Suprapubic skin (tissue), 4 donors: ENCODE measurements around the gene FBXO21. TPM values are rescaled to one million over a fixed set of nuclear protein-coding genes. Genes with fewer than 3 reads are reported as not detected.
"Not testable (repeated sequence)": the region's sequence is repeated elsewhere in the genome, so short reads cannot be mapped to it uniquely, and the experiment has no call there.

Experiments used
- DNase-seq, 2 donors: peaks; one replicate each; pipeline ENCODE4 v3.0.0-alpha.2; 2019; ENCODE audit warnings: low spot score in 2 of 2
- H3K27ac ChIP-seq: fragments of 200-600 bp; sonication (generic); one replicate; pipeline ENCODE4 v1.5.1; 2019
- H3K27me3 ChIP-seq: fragments of 200-600 bp; sonication (generic); one replicate; pipeline ENCODE4 v1.5.1; 2019
- H3K36me3 ChIP-seq: fragments of 200-600 bp; sonication (generic); one replicate; pipeline ENCODE4 v1.5.1; 2019
- H3K4me1 ChIP-seq: fragments of 200-600 bp; sonication (generic); one replicate; pipeline ENCODE4 v1.5.1; 2019
- H3K4me3 ChIP-seq: fragments of 200-600 bp; sonication (generic); one replicate; pipeline ENCODE4 v1.5.1; 2019; ENCODE audit warnings: mild to moderate bottlenecking
- H3K9me3 ChIP-seq: fragments of 200-600 bp; sonication (generic); one replicate; pipeline ENCODE4 v1.5.1; 2019
- CTCF ChIP-seq, 2 donors: fragments of 200-600 bp in 1 of 2; fragments of 450-650 bp in 1 of 2; sonication (generic) in 1 of 2; IDR thresholded peaks; one replicate each; pipeline ENCODE4 v1.5.1; 2016 to 2019; ENCODE audit warnings: antibody characterized with exemption in 2 of 2, mild to moderate bottlenecking in 1 of 2, moderate library complexity in 1 of 2
- EP300 ChIP-seq: sonication (generic); formaldehyde crosslinking; IDR thresholded peaks from one replicate; pipeline ENCODE4 v1.6.1; 2017; ENCODE audit warnings: antibody characterized with exemption
- POLR2A ChIP-seq, 2 donors: fragments of 450-650 bp; IDR thresholded peaks; one replicate each; pipeline ENCODE4 v1.6.1; 2017; ENCODE audit warnings: antibody characterized with exemption in 2 of 2, mild to moderate bottlenecking in 2 of 2, moderate library complexity in 2 of 2
- POLR2AphosphoS5 ChIP-seq, 3 donors: sonication (generic); formaldehyde crosslinking; IDR thresholded peaks; one replicate each; pipeline ENCODE4 v1.6.1; 2017; ENCODE audit warnings: antibody characterized with exemption in 3 of 3
- WGBS: methylation state at CpG from one replicate; pipeline ENCODE4 v1.1.5; 2018; 5-methylcytosine and 5-hydroxymethylcytosine counted together
- total RNA-seq, 4 donors: library from RNA; depleted of rRNA; stranded (reverse); fragments of >200 nt; gene quantifications; one replicate each; pipeline ENCODE4 v1.1.0, GENCODE V29; 2016

Gene FBXO21
- total RNA-seq, 4 donors from 2014 or later: 76.1 to 109 (median 80.1) TPM

DNA sequence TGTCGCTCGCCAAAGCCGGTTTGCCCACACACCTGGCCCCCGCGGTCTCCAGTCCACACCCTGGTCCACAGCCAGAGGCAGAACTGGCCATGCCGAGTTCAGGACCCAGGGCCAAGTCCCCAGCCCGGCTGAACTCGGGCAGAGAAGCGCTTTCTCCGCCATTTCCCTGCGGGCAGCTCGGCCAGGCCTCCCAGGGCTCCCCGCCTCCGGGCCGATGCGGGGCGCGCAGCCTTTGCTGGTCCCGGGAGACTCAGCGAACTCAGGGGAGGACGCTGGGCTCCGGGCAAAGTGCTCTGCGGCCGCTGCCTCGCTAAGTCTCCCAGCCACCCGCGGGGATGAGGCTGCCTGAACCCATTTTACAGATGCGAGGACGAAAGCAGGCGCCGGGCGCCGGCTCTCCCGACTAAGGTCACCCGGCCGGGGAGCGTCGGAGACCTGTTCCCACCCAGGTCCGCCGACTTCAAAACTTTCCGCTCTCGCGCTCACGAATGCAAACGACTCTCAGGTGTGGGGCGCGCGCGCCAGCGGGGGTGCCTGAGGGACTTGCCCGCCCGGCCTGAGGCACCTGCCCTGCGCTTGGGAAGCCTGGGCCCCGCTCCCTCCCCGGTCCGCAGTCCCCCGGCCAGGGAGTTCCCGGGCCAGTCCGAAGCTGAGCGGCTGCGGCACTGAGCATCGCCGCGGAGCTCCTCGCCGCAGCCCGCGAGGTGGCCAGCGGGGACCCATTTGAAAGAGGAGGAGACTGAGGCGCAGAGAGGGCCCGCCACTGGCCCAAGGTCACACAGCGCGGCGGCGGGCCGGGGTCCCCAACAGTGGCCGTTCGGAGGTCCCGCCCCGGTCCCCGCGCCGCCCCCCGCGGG is 91.7 kb downstream of the FBXO21 start:
- Histone ChIP-seq H3K4me3 (peak overlapping the region; percentile 66), H3K4me1 (peaks cover 18% of the 10 kb centered on the region), H3K27me3 (peaks cover 89% of the 10 kb centered on the region), H3K9me3 (no peaks in the 10 kb centered on the region), H3K36me3 (no peaks in the 10 kb centered on the region), H3K27ac (peak overlapping the region; percentile 24)
- WGBS: 2% methylated on average over 10 of the region's 85 CpGs
- peak in 1 of 2 donors; percentile 52 for DNase-seq
- TF ChIP-seq POLR2A (IDR thresholded peaks at IDR 0.05) (no peak), POLR2AphosphoS5 (IDR thresholded peaks at IDR 0.05) (no peak), EP300 (no peak), CTCF (IDR thresholded peaks at IDR 0.05) (no peak)

- peaks cover 95% of the 10 kb centered on the region for H3K27me3 ChIP-seq
- H3K4me3 ChIP-seq: peak overlapping the region; percentile 66
- TF ChIP-seq CTCF (IDR thresholded peaks at IDR 0.05) (no peak), POLR2AphosphoS5 (IDR thresholded peaks at IDR 0.05) (no peak), EP300 (no peak), POLR2A (IDR thresholded peaks at IDR 0.05) (no peak)
- H3K27ac ChIP-seq: no peak overlapping the region
- H3K9me3 ChIP-seq: no peaks in the 10 kb centered on the region
- DNase-seq: no peak
- no peaks in the 10 kb centered on the region for H3K36me3 ChIP-seq
- peaks cover 18% of the 10 kb centered on the region for H3K4me1 ChIP-seq
- WGBS: 26% methylated on average over 3 of the region's 3 CpGs
These were observed 92.3 kb downstream of the FBXO21 start for GRCh38 chr12:117098024-117098360.

- no peak for DNase-seq
- Histone ChIP-seq H3K27me3 (peaks cover 93% of the 10 kb centered on the region), H3K36me3 (no peaks in the 10 kb centered on the region), H3K9me3 (no peaks in the 10 kb centered on the region), H3K4me1 (peaks cover 18% of the 10 kb centered on the region), H3K4me3 (no peak overlapping the region), H3K27ac (no peak overlapping the region)
- 42% methylated on average over 8 of the region's 8 CpGs for WGBS
- TF ChIP-seq POLR2A (IDR thresholded peaks at IDR 0.05) (no peak), EP300 (no peak), POLR2AphosphoS5 (IDR thresholded peaks at IDR 0.05) (no peak), CTCF (IDR thresholded peaks at IDR 0.05) (no peak)
These were observed 93.1 kb downstream of the FBXO21 start for GRCh38 chr12:117097159-117097558.

DNA sequence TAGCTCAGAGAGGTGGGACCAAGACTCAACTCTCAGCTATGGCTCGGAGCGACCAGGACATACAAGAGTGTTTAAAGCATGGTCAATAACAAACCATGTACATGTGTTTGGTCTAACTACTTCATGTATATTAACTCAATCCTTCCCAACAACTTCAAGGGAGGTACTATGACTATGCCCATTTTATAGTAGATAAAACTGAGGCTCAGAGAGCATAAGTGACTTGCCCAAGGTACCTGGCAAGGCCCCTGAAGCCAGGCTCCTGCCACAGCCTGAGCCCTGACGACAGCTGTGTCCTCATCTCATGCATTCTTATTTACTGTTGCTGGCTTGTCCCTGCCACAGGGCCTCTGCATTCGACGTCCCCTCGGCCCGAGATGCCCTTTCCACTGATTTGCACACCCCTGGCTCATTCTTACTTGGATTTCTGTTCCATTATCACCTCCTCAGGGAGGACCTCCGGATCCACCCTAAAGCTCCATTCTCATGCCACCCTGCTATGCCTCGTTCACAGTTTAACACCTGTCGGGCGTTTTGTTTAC is 93.7 kb downstream of the FBXO21 start:
- no peak for TF ChIP-seq POLR2AphosphoS5 (IDR thresholded peaks at IDR 0.05)
- Histone ChIP-seq H3K27me3 (peaks cover 93% of the 10 kb centered on the region), H3K4me3 (no peak overlapping the region), H3K9me3 (no peaks in the 10 kb centered on the region), H3K27ac (no peak overlapping the region), H3K4me1 (peaks cover 18% of the 10 kb centered on the region), H3K36me3 (no peaks in the 10 kb centered on the region)
- WGBS: 64% methylated on average over 11 of the region's 11 CpGs
- no peak for DNase-seq

DNA sequence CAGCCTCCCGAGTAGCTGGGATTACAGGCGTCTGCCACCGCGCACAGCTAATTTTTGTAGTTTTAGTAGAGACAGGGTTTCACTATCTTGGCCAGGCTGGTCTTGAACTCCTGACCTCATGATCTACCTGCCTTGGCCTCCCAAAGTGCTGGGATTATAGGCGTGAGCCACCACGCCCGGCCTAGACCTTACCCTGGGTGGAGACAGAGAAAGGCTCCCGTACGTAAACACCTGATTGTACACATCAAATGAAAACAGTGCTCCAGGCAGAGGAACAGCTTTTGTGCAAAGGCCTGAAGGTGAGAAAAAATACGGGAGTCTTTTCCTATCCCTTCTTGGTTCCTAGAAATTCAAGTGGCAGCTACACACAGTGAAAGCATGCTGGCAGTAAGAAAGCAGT is 95.1 kb downstream of the FBXO21 start:
- H3K36me3 ChIP-seq, DNase-seq, H3K9me3 ChIP-seq, H3K4me3 ChIP-seq, H3K27ac ChIP-seq: not testable (repeated sequence)
- Histone ChIP-seq H3K4me1 (peaks cover 18% of the 10 kb centered on the region), H3K27me3 (peaks cover 79% of the 10 kb centered on the region)
- WGBS: 86% methylated on average over 10 of the region's 10 CpGs

DNA sequence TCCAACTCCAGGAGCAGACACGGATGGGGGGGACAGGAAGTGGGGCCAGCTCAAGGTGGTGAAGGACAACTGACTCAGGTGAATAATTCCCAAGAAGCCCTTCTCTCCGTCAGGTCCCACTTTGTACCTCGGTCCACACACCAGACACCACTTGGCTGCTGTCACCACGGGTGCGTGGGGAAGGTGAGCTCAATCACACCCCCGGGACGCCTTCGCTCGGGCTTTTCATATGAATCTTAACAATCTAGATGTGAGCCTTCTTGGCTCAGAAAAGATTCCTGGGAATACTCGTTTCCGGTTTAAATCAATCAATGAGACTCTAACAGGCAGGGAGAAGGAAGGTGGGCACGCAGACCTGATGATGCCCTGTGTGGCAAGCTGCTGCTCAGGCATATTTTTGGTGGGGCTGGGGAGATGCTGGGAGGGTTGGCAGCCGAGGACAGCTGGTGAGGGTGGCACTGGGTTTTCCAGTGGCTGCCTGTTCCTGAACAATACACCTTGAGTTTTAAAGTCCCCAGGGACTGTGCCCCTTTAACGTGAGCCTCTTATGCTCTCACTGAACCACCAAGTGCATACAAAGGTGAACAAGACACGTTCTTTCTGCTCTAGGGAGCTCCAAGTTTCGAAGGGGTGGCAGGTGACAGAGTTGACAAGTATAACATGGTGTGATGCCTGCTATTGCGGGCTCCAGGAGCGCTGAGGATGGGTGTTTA is 96.2 kb downstream of the FBXO21 start:
- no peak overlapping the region for H3K4me3 ChIP-seq
- TF ChIP-seq EP300 (no peak), CTCF (IDR thresholded peaks at IDR 0.05) (no peak), POLR2A (IDR thresholded peaks at IDR 0.05) (no peak), POLR2AphosphoS5 (IDR thresholded peaks at IDR 0.05) (no peak)
- no peak for DNase-seq
- peaks cover 3% of the 10 kb centered on the region for H3K9me3 ChIP-seq
- H3K27ac ChIP-seq: no peak overlapping the region
- 58% methylated on average over 18 of the region's 18 CpGs for WGBS
- peaks cover 70% of the 10 kb centered on the region for H3K27me3 ChIP-seq
- peaks cover 11% of the 10 kb centered on the region for H3K4me1 ChIP-seq
- no peaks in the 10 kb centered on the region for H3K36me3 ChIP-seq
